HG03354 (cell line): ENCODE measurements around the gene POLR1H.
A peak's percentile ranks its signal among the peaks of the same experiment; 100 is the strongest.
"Not testable (repeated sequence)": the region's sequence is repeated elsewhere in the genome, so short reads cannot be mapped to it uniquely, and the experiment has no call there.

Experiments used
- ATAC-seq: cut with Tn5 transposase; IDR thresholded peaks from one replicate; pipeline ENCODE4 v1.9.1; 2021; ENCODE audit warnings: mild to moderate bottlenecking; ENCODE audit not compliant: unreplicated experiment, poor library complexity, severe bottlenecking

The POLR1H gene

DNA sequence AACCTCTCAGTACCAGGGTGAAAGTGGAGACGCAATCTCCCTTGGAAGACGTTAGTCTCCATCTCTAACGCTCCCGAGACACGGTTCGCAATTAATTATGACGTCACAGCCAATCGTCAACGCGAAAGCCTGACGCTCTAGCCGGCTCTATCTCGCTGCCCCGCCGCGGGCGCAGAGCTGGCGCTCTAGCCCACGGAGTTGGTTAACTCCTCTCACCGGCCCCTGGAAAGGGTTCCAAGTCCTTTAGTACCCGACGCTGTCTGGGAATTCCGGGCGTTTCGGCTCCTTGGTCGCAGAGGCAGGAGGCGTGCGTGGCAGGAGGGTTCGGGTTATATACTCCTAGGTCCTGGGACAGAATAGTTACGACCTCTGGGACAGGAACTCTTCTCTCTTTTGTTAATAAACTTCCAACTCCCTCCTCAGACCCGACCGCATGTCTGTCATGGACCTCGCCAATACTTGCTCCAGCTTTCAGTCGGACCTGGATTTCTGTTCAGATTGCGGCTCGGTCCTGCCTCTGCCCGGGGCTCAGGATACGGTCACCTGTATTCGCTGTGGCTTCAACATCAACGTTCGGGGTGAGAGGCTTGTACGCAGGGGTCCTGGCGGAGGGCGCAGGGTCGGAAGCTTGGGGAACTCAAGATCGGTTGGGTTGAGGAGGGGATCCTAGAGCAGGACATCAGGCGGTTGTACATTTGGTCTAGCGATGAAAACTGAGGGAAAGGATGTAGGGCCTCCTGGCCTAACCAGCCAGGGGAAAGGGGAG is at the start of gene POLR1H:
Gene POLR1H (plus strand): TSS at position 174 of the 766 bp plus-strand sequence. CDS start 260 bp downstream, at position 434.
- ATAC-seq: peak; percentile 87

GRCh38 chr6:30013291-30013922 is 47.7 kb upstream of the POLR1H start:
- ATAC-seq: no peak

- no peak for ATAC-seq
These were observed 41.2 kb upstream of the POLR1H start for GRCh38 chr6:30019819-30020218.

DNA sequence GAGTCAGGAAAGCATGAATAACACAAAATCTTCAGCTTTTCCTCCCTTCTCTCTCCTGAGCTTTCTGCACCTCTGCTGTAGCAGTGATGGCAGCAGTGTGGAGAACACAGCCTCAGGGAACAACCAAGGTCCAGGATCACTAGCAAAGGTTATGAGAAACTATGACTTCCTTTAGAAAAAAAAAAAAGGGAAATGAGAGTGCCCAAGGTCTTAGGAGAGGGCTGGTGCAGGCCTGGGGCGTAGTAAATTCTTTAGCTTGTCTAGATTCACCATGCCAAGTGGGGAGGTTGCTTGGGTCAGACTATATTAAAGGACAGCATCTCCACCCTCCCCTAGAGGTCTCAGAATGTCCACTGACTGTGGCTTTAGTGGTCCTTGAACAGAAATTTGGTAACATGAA is 40.4 kb upstream of the POLR1H start:
- ATAC-seq: no peak

DNA sequence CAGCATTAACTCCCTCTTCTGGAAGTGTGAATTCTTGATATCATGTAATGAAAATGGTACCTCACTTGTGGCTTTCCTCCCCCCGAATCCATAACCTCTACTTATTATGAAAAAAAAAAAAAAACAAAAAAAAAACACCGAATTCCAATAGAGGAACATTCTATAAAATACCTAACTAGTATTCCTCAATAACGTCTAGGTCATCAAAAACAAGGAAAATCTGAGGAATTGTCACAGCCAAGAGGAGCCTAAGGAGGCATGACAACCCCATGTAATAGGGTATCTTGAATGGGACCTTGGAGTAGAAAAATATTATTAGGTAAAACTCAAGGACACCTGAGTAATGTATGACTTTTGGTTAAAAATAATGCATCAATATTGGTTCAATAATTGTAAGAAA is 38.9 kb upstream of the POLR1H start:
- ATAC-seq: no peak

DNA sequence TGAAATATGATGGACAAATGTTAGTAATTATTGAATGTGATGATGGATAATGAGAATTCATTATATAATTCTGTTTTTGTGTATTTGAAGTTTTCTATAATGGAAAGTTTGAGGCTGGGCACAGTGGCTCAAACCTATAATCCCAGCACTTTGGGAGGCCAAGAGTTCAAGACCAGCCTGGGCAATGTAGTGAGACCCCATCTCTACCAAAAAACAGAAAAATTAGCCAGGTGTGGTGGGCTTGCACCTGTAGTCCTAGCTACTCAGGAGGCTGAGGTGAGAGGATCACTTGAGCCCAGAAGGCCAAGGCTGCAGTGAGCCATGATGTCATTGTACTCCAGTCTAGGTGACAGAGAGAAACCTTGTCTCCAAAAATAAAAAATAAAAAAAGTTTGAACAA is 38.4 kb upstream of the POLR1H start:
- not testable (repeated sequence) for ATAC-seq

GRCh38 chr6:30025186-30025585 is 35.9 kb upstream of the POLR1H start:
- ATAC-seq: no peak

DNA sequence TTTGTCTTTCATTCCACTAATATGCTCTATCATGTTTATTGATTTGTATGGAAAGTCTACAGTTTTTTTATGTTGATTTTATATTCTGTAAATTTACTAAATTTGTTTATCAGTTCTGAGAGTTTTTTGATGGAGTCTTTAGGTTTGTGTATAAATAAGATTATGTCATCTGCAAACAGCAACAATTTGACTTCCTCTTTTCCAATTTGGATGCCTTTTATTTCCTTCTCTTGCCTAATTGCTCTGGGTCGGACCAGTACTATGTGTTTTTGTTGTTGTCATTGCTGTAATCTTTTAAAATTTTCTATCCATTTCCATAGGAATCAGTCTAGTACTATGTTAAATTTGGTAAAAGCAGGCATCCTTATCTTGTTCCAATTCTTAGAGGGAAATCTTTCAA is 31.5 kb upstream of the POLR1H start:
- ATAC-seq: no peak

DNA sequence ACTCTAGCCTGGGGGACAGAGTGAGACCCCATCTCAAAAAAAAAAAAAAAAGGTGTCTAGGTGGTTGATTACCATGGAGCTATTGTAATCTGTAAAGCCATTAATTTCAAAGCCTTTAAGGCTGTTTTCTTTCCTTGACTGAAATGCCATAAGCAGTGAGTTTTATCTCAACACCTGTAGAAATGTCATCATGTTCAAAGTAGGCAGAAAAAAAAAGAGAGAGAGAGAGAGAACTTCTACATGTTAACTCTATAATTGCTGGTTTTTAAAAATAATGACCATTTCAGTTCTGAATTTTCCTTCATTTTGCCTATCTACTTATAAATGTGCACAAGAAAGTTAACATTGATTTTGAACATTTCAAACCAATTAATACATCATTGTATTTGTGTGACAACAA is 29.7 kb upstream of the POLR1H start:
- ATAC-seq: no peak

DNA sequence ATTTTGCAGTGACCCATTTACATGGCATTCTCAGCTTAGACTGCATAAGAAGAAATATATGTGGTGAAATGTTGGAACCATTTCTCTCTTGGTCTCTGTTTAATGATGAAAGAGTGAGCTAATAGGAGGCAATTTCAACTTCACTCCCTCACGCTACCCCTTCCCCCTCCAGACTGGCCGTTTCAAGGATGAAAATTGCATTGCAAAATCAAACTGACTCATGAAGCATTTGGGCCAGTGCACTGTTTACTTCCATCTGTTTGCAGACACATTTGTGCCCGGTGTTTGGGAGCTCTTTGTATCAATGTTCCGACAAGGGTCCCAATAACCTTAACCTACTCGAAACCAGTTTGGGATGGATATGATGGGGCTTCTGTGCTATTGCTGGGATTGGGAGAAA is 27.6 kb upstream of the POLR1H start:
- ATAC-seq: not testable (repeated sequence)

- no peak for ATAC-seq
These were observed 25.3 kb upstream of the POLR1H start for GRCh38 chr6:30035784-30036183.

DNA sequence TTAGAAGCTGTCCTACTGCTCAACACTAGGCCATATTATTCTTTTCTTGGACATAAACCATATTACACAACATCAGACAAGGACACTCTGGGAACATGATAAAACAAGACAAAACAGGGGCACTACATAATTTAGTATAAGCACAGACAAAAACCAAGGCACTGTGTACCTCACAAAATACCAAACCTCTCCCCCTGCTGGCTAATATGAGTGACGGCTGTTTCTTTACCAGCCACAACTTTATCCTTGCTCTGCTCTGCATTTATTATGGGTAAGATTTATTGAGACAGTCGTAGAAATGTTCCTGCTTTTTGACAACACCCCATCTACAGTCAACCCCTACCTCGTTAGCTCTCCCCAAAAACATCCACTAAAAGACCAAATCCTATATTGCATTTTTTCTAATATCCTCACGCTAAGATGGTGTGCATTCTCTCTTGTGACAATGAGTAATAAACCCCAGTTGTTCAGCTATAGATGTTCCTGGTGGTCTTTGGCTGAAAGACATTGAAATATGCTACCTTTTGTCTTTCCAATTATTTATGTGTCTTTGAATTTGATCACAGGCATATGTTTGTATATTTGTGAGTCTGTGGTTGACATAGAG is 23.8 kb upstream of the POLR1H start:
- no peak for ATAC-seq

DNA sequence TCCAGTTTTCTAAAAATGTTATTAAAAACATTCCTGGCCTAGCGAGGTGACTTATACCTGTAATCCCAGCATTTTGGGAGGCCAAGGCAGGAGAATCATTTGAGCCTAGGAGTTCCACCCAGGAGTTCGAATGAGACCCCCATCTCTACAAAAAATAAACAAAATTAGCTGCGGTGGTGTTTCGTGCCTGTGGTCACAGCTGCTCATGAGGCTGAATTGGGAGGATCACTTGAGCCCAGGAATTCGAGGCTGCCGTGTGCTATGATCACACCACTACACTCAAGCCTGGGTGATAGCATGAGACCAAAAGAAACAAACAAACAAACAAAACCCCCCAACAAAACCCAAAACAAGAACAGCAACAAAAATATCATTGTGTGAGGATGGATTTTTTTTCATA is 19.8 kb upstream of the POLR1H start:
- ATAC-seq: no peak

DNA sequence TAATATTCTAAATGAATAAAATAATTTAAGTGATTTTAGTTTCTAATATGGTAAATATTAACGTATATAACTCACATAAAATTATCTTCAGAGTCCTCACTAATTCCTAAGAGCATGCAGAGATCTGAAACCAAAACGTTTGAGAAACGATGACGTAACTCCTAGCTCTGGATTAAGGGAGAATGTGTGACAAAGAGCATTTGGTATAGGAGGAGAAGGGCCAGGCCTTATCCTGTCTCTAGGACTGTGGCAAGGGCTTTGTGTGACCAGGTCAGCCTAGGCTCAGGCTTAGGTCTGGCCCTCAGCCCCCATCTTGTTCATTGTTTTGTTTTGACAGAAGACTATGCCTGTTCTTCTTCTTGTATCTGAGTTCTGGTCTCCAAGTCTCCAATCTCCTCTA is 19.2 kb upstream of the POLR1H start:
- ATAC-seq: no peak

GRCh38 chr6:30042476-30042875 is 18.6 kb upstream of the POLR1H start:
- ATAC-seq: no peak

DNA sequence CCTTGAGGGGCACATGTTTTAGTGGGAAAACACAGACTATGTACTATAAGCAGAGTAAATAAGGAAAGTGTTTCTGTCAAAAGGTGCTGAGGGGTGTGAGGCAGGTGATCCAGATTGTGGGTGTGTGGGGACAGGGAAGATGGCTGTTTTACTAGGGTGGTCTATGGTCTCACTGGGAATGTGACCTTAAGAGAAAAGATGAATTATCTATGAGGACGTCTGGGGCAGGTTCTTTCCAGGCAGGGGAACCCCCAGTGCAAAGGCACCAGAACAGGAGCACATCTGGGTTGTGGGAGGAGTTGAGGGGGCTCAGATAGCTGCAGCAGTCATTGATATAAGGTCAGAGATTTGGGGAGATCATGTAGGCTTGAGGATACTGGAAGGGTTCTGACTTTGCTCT is 18.2 kb upstream of the POLR1H start:
- ATAC-seq: no peak

- no peak for ATAC-seq
These were observed 17.3 kb upstream of the POLR1H start for GRCh38 chr6:30043744-30044143.

DNA sequence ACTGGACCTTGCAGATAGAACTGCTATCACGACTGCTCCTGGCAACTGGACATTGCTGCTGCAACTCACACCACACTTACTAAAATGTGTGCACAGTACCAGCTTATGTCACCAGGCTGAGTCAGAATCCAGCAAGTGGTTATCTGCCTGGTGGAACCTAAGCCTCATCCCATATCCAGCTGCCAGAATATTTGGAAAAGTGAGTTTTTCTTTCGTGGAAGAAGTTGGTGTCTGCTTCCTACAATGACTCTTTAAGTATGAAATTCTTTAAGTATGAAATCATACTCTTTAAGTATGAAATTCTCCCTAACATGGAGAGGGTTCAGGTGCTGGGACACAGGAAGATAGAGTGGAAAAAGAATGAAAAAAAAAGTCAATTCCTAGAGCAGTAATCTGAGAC is 16.4 kb upstream of the POLR1H start:
- no peak for ATAC-seq

DNA sequence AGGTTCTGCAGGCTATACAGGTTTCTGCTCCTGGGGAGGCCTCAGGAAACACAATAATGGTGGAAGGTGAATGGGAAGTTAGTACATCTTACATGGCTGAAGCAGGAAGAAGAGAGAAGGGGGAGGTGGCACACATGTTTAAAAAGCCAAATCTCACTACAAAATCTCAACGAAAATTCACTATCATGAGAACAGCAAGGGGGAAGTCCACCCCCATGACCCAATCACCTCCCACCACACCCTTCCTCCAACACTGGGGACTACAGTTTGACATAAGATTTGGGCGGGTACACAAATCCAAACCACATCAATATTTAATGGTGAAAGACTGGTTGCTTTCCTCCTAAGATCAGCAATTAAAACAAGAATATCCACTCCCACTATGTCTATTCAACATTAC is 13.8 kb upstream of the POLR1H start:
- ATAC-seq: no peak

DNA sequence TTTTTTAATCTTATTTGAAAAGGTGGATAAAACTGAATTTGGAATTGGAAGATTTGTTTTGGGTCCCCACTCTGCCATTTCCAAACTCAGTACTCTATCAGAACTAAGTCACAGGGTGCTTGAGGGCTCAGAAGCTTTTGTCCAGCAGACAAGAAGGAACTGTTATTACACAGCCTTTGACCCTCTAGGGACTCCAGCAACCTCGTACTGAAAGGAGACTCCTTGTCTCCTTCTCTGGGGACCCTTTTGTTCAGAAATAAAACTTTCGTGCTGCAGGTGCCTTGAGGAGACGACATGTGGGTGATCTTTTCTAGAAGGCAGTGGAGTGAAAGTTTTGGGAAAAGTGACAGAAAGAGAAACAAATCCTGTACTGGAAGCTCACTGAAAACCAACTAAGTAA is 7.4 kb upstream of the POLR1H start:
- no peak for ATAC-seq

- no peak for ATAC-seq
These were observed 5.6 kb upstream of the POLR1H start for GRCh38 chr6:30055513-30055912.
